Stimulated activated CD8-positive, alpha-beta memory T cell treated with anti-CD3 and anti-CD28 coated beads, Interleukin-2, amount 100 ng/mL, for 1 hour (primary cell): ENCODE measurements around the gene CAMK1D.
"Not testable (repeated sequence)": the region's sequence is repeated elsewhere in the genome, so short reads cannot be mapped to it uniquely, and the experiment has no call there.

Source experiments
- DNase-seq, 2 donors: peaks; one replicate each; pipeline ENCODE4 v3.0.0-alpha.2; 2020; ENCODE audit warnings: low read depth in 2 of 2

CAMK1D gene

GRCh38 chr10:12428447-12429135 is 79.2 kb downstream of the CAMK1D start:
- no peak for DNase-seq

- DNase-seq: no peak
These were observed 81.1 kb downstream of the CAMK1D start for GRCh38 chr10:12430406-12430982.

GRCh38 chr10:12431151-12432101 is 82.1 kb downstream of the CAMK1D start:
- no peak for DNase-seq

- no peak for DNase-seq
These were observed 83.2 kb downstream of the CAMK1D start for GRCh38 chr10:12432402-12433189.

- DNase-seq: no peak
These were observed 84.9 kb downstream of the CAMK1D start for GRCh38 chr10:12434277-12434676.

GRCh38 chr10:12434677-12435076 is 85.3 kb downstream of the CAMK1D start:
- not testable (repeated sequence) for DNase-seq

GRCh38 chr10:12435348-12435747 is 86.0 kb downstream of the CAMK1D start:
- no peak for DNase-seq

- DNase-seq: no peak
These were observed 89.8 kb downstream of the CAMK1D start for GRCh38 chr10:12438919-12439692.

- not testable (repeated sequence) for DNase-seq
These were observed 90.4 kb downstream of the CAMK1D start for GRCh38 chr10:12439767-12440166.

GRCh38 chr10:12443026-12443425 is 93.7 kb downstream of the CAMK1D start:
- no peak for DNase-seq

GRCh38 chr10:12444981-12445700 is 95.8 kb downstream of the CAMK1D start:
- DNase-seq: no peak

GRCh38 chr10:12445701-12446334 is 96.5 kb downstream of the CAMK1D start:
- no peak for DNase-seq

- no peak for DNase-seq
These were observed 99.0 kb downstream of the CAMK1D start for GRCh38 chr10:12448340-12448728.

GRCh38 chr10:12448729-12449391 is 99.5 kb downstream of the CAMK1D start:
- DNase-seq: peak; percentile 51 to 52

- DNase-seq: no peak
These were observed 106.0 kb downstream of the CAMK1D start for GRCh38 chr10:12455318-12455717.

GRCh38 chr10:12455766-12456165 is 106.4 kb downstream of the CAMK1D start:
- no peak for DNase-seq

GRCh38 chr10:12459340-12459739 is 110.0 kb downstream of the CAMK1D start:
- DNase-seq: no peak

GRCh38 chr10:12459762-12460161 is 110.4 kb downstream of the CAMK1D start:
- DNase-seq: no peak

GRCh38 chr10:12463459-12463838 is 114.1 kb downstream of the CAMK1D start:
- DNase-seq: no peak
